Osteoblast (primary cell): ENCODE measurements around the gene RAB26. TPM values are rescaled to one million over a fixed set of nuclear protein-coding genes. Genes with fewer than 3 reads are reported as not detected.

Experiments
- DNase-seq: peaks from one replicate; pipeline ENCODE4 v3.0.0; 2011; ENCODE audit warnings: low spot score, mixed read lengths; ENCODE audit not compliant: insufficient read length; ENCODE audit errors: missing footprints
- H2AFZ ChIP-seq: 2 replicates; pipeline ENCODE4 v1.6.0; 2011; ENCODE audit warnings: mild to moderate bottlenecking, low read length
- H3K27ac ChIP-seq: 2 replicates; pipeline ENCODE4 v1.5.1; 2011; ENCODE audit warnings: mild to moderate bottlenecking, low read depth, low read length, moderate library complexity
- H3K27me3 ChIP-seq: 2 replicates; pipeline ENCODE4 v1.6.0; 2012; ENCODE audit warnings: mild to moderate bottlenecking, control low read depth, inconsistent platforms, low read length, moderate library complexity; ENCODE audit not compliant: insufficient read depth
- H3K36me3 ChIP-seq: 2 replicates; pipeline ENCODE4 v1.5.1; 2011; ENCODE audit warnings: mild to moderate bottlenecking, low read length, control low read depth, moderate library complexity; ENCODE audit not compliant: insufficient read depth
- H3K4me1 ChIP-seq: 2 replicates; pipeline ENCODE4 v1.5.1; 2011; ENCODE audit warnings: mild to moderate bottlenecking, low read length, control low read depth, moderate library complexity; ENCODE audit not compliant: insufficient read depth
- H3K4me2 ChIP-seq: 2 replicates; pipeline ENCODE4 v1.6.0; 2011; ENCODE audit warnings: mild to moderate bottlenecking, low read length; ENCODE audit not compliant: insufficient read depth
- H3K4me3 ChIP-seq: fragments of 200-600 bp; sonication (generic); 3 replicates; pipeline ENCODE4 v1.5.1; 2012; ENCODE audit warnings: mild to moderate bottlenecking, low read length, inconsistent platforms; ENCODE audit not compliant: insufficient read depth
- H3K79me2 ChIP-seq: 2 replicates; pipeline ENCODE4 v1.6.0; 2012; ENCODE audit warnings: mild to moderate bottlenecking, low read length, control low read depth, inconsistent platforms; ENCODE audit not compliant: insufficient read depth
- H3K9me3 ChIP-seq: 2 replicates; pipeline ENCODE4 v1.5.1; 2011; ENCODE audit warnings: low read depth, low read length, control low read depth
- H4K20me1 ChIP-seq: 2 replicates; pipeline ENCODE4 v1.6.0; 2012; ENCODE audit warnings: mild to moderate bottlenecking, low read length, control low read depth; ENCODE audit not compliant: insufficient read depth
- CTCF ChIP-seq: IDR thresholded peaks from 2 replicates; pipeline ENCODE4 v1.5.1; 2011; ENCODE audit warnings: mild to moderate bottlenecking, low read depth, low read length, moderate library complexity; ENCODE audit errors: extremely low read depth
- total RNA-seq: library from RNA; depleted of rRNA; stranded (reverse); fragments of >200 nt; gene quantifications from 2 replicates; pipeline ENCODE4 v1.2.3, GENCODE V29; 2012

RAB26 gene
- total RNA-seq, 1 donor: 0.36 TPM

GRCh38 chr16:2181952-2182351 lies 33.5 kb downstream of the RAB26 start:
- H4K20me1 ChIP-seq: peaks cover 4% of the 10 kb centered on the region
- no peak overlapping the region for H3K27ac ChIP-seq
- no peaks in the 10 kb centered on the region for H3K4me1 ChIP-seq
- TF ChIP-seq CTCF: no peak
- no peak for DNase-seq
- H3K79me2 ChIP-seq: no peaks in the 10 kb centered on the region
- H2AFZ ChIP-seq: no peak overlapping the region
- H3K36me3 ChIP-seq: peaks cover 9% of the 10 kb centered on the region
- H3K9me3 ChIP-seq: no peaks in the 10 kb centered on the region
- no peak overlapping the region for H3K4me2 ChIP-seq
- no peaks in the 10 kb centered on the region for H3K27me3 ChIP-seq
- H3K4me3 ChIP-seq: no peak overlapping the region

DNA sequence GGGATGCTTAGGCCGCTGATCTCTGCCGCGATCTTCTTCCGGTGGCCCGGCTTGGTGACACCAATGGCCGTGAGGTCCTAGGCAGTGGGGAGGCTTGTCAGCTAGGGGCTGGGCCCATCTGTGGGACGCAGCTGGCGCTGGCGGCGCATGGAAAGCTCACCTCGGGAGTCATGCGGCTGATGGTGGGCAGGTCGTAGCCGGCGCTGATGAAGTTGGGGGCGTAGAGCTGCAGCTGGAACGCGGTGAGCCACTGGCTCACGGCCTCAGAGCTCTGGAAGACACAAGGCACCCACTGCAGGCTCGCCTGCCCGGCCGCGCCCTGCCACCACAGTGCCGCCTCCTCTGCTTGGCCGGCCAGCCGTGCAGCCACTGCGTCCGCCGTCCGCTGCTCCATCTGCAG lies 35.2 kb downstream of the RAB26 start:
- no peak for DNase-seq
- Histone ChIP-seq H3K36me3 (no peaks in the 10 kb centered on the region), H2AFZ (no peak overlapping the region), H3K79me2 (no peaks in the 10 kb centered on the region), H3K4me1 (no peaks in the 10 kb centered on the region), H3K9me3 (no peaks in the 10 kb centered on the region), H3K27ac (no peak overlapping the region), H3K4me2 (no peak overlapping the region), H4K20me1 (no peaks in the 10 kb centered on the region), H3K27me3 (no peaks in the 10 kb centered on the region), H3K4me3 (no peak overlapping the region)
- TF ChIP-seq CTCF: no peak

GRCh38 chr16:2184346-2184745 lies 35.9 kb downstream of the RAB26 start:
- H3K36me3 ChIP-seq: no peaks in the 10 kb centered on the region
- H3K79me2 ChIP-seq: no peaks in the 10 kb centered on the region
- H4K20me1 ChIP-seq: no peaks in the 10 kb centered on the region
- H3K4me3 ChIP-seq: no peak overlapping the region
- no peak for TF ChIP-seq CTCF
- DNase-seq: no peak
- H3K27me3 ChIP-seq: no peaks in the 10 kb centered on the region
- H3K27ac ChIP-seq: no peak overlapping the region
- H2AFZ ChIP-seq: no peak overlapping the region
- no peaks in the 10 kb centered on the region for H3K4me1 ChIP-seq
- no peaks in the 10 kb centered on the region for H3K9me3 ChIP-seq
- H3K4me2 ChIP-seq: no peak overlapping the region

DNA sequence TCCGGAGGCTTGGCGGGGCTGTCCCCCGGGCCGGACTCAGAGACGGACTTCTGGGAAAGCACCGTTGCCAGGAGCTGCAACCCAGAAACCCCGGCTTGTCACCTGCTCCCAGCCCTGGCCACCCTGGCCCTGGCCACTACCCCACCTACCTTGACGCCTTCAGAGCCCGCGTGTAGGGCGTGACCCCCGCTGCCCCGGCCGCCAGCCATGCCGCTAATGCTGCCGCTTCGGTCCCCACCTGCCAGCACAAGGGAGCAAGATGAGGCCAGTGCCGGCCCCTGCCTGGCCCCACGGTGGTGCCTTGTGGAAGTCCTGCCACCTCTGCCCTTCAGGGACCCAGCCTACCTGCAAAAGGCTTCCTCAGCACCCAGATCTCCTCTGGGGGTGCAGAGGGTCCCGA lies 36.5 kb downstream of the RAB26 start:
- Histone ChIP-seq H4K20me1 (no peaks in the 10 kb centered on the region), H2AFZ (no peak overlapping the region), H3K27ac (no peak overlapping the region), H3K4me3 (no peak overlapping the region), H3K9me3 (no peaks in the 10 kb centered on the region), H3K4me1 (no peaks in the 10 kb centered on the region), H3K4me2 (no peak overlapping the region), H3K79me2 (no peaks in the 10 kb centered on the region), H3K36me3 (no peaks in the 10 kb centered on the region), H3K27me3 (no peaks in the 10 kb centered on the region)
- TF ChIP-seq CTCF: no peak
- no peak for DNase-seq
